Coronary artery (tissue), 2 donors: Measurements from ENCODE around the gene LRRK1.

ENCODE experiments used
- DNase-seq: peaks from one replicate; pipeline ENCODE4 v3.0.0-alpha.2; 2017; ENCODE audit warnings: low spot score
- H3K27ac ChIP-seq, 2 donors: fragments of 200-600 bp; sonication (generic); one replicate each; pipeline ENCODE4 v1.5.1; 2016 to 2019
- H3K4me3 ChIP-seq: fragments of 200-600 bp; sonication (generic); 2 replicates; pipeline ENCODE4 v1.5.1; 2016; ENCODE audit warnings: mild to moderate bottlenecking, moderate library complexity
- TF ChIP-seq, protein P1 (sequence below): fragments of 200-600 bp; sonication (generic); IDR thresholded peaks from one replicate; pipeline ENCODE4 v1.5.1; 2019; ENCODE audit warnings: antibody characterized with exemption

The LRRK1 gene

DNA sequence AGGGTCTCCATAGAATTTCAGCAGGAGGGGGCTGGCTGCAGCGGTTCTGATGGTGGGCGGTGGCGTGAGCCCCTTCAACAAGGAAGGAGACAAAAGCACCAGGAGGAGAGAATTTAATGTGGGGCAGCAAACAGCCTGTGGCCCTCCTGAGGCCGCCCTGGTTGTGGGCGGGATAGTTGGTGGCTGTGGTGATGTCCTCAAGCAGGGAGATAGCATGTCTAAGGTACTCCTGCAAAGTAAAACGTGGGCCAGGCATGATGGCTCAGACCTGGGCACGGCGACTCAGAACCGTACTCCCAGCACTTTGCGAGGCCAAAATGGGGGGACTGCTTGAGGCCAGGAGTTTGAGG lies 94.0 kb downstream of the LRRK1 start:
- no peak overlapping the region for H3K4me3 ChIP-seq
- DNase-seq, result peak; percentile 19
- TF ChIP-seq, protein P1, sequence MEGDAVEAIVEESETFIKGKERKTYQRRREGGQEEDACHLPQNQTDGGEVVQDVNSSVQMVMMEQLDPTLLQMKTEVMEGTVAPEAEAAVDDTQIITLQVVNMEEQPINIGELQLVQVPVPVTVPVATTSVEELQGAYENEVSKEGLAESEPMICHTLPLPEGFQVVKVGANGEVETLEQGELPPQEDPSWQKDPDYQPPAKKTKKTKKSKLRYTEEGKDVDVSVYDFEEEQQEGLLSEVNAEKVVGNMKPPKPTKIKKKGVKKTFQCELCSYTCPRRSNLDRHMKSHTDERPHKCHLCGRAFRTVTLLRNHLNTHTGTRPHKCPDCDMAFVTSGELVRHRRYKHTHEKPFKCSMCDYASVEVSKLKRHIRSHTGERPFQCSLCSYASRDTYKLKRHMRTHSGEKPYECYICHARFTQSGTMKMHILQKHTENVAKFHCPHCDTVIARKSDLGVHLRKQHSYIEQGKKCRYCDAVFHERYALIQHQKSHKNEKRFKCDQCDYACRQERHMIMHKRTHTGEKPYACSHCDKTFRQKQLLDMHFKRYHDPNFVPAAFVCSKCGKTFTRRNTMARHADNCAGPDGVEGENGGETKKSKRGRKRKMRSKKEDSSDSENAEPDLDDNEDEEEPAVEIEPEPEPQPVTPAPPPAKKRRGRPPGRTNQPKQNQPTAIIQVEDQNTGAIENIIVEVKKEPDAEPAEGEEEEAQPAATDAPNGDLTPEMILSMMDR, result no peak
- H3K27ac ChIP-seq, result no peak overlapping the region

DNA sequence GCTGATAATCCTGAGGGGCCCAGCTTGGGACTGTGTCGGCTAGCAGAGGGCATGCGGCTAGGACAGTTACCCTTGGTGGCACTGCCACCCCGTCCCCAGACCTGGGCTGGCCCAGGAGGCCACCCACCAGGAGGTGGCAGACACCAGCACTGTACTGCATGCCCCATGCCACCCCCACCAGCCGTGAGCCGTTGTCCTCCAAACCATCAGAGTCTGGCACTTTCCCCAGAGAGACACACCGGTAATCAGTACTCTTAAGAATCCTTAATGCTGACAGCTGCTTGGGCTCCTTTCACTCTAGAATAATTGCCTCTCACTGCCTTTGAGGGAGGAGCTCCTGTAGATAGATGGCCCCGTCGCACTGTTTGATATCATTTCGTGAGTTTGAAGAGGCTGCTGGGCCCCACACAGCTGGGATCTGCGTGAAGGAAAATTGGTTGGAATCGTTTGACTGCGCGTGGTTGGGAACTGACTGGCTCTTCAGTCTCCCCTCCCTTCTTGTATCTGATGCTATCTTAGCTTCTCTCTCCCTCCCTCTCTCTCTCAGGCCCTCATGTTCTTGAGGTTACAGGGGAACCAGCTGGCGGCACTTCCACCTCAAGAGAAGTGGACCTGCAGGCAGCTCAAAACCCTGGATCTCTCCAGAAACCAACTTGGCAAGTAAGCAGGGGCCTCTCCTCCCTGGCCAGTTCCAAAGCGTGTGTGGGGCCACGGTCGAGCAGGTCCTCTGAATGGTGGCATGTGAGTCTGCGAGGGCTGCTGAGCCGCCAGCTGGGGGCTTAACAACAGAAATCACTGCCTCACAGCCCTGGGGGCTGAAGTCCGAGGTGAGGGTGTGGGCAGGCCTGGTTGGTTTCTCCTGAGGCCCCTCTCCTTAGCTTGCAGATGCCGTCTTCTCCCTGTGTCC lies 94.9 kb downstream of the LRRK1 start:
- TF ChIP-seq, protein P1, result no peak
- no peak overlapping the region for H3K4me3 ChIP-seq
- no peak overlapping the region for H3K27ac ChIP-seq
- peak; percentile 55 for DNase-seq

DNA sequence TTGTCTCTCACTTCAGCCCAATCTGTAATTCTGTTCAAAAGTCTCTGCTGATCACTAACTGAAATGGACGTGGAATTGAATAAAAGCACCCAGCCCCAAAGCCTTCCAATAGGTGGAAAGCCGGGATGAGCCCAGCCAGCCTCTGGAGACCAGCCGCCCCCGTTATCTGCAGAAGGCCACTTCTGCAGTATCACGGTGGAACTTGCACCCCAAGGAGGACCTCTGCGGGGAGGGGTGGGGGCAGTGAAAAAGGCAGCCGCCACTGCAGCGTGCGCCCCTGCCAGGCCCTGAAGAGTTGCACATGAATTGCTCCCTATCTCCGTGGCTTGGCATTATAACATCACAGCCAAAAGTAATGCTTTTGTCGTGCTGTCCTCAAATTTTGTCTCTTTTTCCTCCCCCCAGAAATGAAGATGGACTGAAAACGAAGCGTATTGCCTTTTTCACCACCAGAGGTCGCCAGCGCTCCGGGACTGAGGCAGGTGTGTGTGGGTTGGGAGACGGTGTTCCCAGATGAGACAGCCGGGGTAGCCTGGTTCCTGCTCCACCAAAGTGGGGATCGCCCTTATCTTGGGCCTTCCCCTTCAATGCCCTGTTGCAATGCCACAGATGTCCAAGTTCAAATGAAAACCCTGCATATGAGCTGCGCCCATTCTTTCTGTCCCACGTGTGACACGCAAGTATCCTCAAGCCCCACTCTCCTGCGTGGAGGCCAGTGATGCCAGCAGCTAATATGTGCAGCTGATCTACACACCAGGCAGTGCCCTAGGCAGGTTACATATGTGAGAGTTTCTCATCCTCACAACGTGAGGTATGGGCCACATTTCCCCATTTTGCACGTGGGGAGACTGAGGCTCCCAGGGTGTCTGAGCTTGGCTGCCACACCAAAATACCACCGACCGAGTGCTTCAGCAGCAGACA lies 96.0 kb downstream of the LRRK1 start:
- DNase-seq, result peak; percentile 71
- TF ChIP-seq, protein P1, result peak; percentile 79
- Histone ChIP-seq H3K4me3 (no peak overlapping the region), H3K27ac (no peak overlapping the region)

- no peak for DNase-seq
- TF ChIP-seq, protein P1, result no peak
- H3K4me3 ChIP-seq, result no peak overlapping the region
- H3K27ac ChIP-seq, result no peak overlapping the region
Observed at GRCh38 chr15:101016581-101016980, 97.4 kb downstream of the LRRK1 start.

DNA sequence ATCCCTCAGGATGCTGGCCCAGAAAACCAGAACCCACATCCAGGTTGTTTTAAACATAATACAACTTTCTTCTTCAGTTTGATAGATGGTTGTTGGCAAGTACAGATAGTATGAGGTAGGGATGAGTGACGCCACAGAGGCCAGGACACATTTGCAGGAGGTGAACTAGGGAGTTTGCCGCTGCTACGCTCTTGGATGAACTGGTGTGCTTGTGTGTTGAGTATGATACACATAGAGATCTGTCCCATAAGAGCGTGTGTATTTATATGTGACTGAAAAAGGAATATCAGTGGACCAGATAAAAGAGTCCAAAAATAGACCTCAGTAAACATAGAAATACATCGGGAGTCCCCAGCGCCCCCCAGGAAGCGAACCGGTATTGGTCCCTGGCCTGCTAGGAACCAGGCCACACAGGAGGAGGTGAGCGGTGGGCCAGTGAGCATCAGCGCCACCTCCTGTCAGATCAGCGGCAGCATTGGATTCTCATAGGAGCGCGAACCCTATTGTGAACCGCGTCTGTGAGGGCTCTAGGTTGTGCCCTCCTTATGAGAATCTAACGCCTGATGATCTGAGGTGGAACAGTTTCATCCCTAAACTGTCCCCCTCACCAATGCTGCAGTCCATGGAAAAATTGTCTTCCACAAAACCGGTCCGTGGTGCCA lies 98.1 kb downstream of the LRRK1 start:
- TF ChIP-seq, protein P1, result no peak
- peak; percentile 62 for DNase-seq
- H3K4me3 ChIP-seq, result no peak overlapping the region
- no peak overlapping the region for H3K27ac ChIP-seq

GRCh38 chr15:101018016-101018415 lies 98.9 kb downstream of the LRRK1 start:
- Histone ChIP-seq H3K27ac (no peak overlapping the region), H3K4me3 (no peak overlapping the region)
- no peak for DNase-seq
- TF ChIP-seq, protein P1, result no peak
